DOHH2 (cell line): ENCODE measurements around the gene ADIG.

Experiments
- H3F3A ChIP-seq: fragments of 200-600 bp; sonication (generic), shearing (Covaris generic); 2 replicates; pipeline ENCODE4 v1.6.0; 2016; ENCODE audit warnings: antibody characterized with exemption, mild to moderate bottlenecking; ENCODE audit not compliant: control insufficient read depth, insufficient read depth
- H3K27ac ChIP-seq: fragments of 200-600 bp; sonication (generic); 2 replicates; pipeline ENCODE4 v1.5.1; 2014; ENCODE audit warnings: low read depth, mild to moderate bottlenecking, low read length, moderate library complexity
- H3K27me3 ChIP-seq: fragments of 200-600 bp; sonication (generic); 2 replicates; pipeline ENCODE4 v1.6.1; 2014; ENCODE audit warnings: mild to moderate bottlenecking, low read length, mixed read lengths; ENCODE audit not compliant: control insufficient read depth
- H3K36me3 ChIP-seq: fragments of 200-600 bp; sonication (generic); 2 replicates; pipeline ENCODE4 v1.6.1; 2014; ENCODE audit warnings: mild to moderate bottlenecking, low read length, moderate library complexity, mixed read lengths; ENCODE audit not compliant: control insufficient read depth
- H3K4me1 ChIP-seq: fragments of 200-600 bp; sonication (generic); 2 replicates; pipeline ENCODE4 v1.6.1; 2014; ENCODE audit warnings: mild to moderate bottlenecking, low read length, mixed read lengths; ENCODE audit not compliant: control insufficient read depth
- H3K4me2 ChIP-seq: fragments of 200-600 bp; sonication (generic); 2 replicates; pipeline ENCODE4 v1.6.0; 2014; ENCODE audit warnings: mild to moderate bottlenecking, low read length, moderate library complexity
- H3K4me3 ChIP-seq: fragments of 200-600 bp; sonication (generic); 2 replicates; pipeline ENCODE4 v1.5.1; 2014; ENCODE audit warnings: mild to moderate bottlenecking, low read length, mixed read lengths
- H3K79me2 ChIP-seq: fragments of 200-600 bp; sonication (generic); 2 replicates; pipeline ENCODE4 v1.6.1; 2014; ENCODE audit warnings: mild to moderate bottlenecking, low read length, mixed read lengths; ENCODE audit not compliant: control insufficient read depth
- H3K9me2 ChIP-seq: fragments of 200-600 bp; sonication (generic); replicated peaks from 2 replicates; pipeline ENCODE4 v1.6.1; 2014; ENCODE audit warnings: mild to moderate bottlenecking, low read length, mixed read lengths; ENCODE audit not compliant: control insufficient read depth
- H3K9me3 ChIP-seq: fragments of 200-600 bp; sonication (generic); 2 replicates; pipeline ENCODE4 v1.6.1; 2014; ENCODE audit warnings: antibody characterized with exemption, low read length, mixed read lengths; ENCODE audit not compliant: control insufficient read depth, insufficient read depth
- H4K20me1 ChIP-seq: fragments of 200-600 bp; sonication (generic); 2 replicates; pipeline ENCODE4 v1.6.0; 2014; ENCODE audit warnings: low read depth, mild to moderate bottlenecking, antibody characterized with exemption, low read length, moderate library complexity; ENCODE audit not compliant: control insufficient read depth, insufficient read depth
- EZH2phosphoT487 ChIP-seq: fragments of 200-600 bp; sonication (generic); IDR thresholded peaks from 2 replicates; pipeline ENCODE4 v1.6.1; 2017; ENCODE audit warnings: borderline replicate concordance, mild to moderate bottlenecking, antibody characterized with exemption, low read length, moderate library complexity, mixed read lengths
- TF ChIP-seq, protein P1 (sequence below): fragments of 200-600 bp; sonication (generic); IDR thresholded peaks from one replicate; pipeline ENCODE4 v1.5.1; 2014; ENCODE audit warnings: antibody characterized with exemption, mild to moderate bottlenecking, low read depth, low read length; ENCODE audit not compliant: poor library complexity, severe bottlenecking

Gene ADIG

DNA sequence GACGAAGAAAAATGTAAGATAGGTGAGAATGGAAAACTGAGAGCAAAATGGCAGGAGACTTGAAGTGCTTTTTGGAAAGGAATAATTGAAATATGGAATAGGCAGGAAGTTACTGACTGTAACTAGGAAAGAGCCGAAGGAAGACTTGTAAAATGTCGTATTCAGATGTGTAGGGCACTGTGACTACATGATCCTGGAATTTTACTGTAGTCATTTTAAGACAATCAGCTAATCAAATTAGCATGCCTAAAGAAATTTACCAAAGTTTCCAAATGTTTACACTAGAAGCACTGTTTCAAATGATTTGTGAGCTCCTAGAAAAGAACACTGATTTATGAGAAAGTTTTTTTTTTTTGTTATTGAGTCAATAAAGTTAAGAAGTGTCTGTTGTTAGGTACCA lies 21.2 kb upstream of the ADIG start:
- peaks cover 52% of the 10 kb centered on the region for H3K36me3 ChIP-seq
- no peak for TF ChIP-seq EZH2phosphoT487
- TF ChIP-seq, protein P1, sequence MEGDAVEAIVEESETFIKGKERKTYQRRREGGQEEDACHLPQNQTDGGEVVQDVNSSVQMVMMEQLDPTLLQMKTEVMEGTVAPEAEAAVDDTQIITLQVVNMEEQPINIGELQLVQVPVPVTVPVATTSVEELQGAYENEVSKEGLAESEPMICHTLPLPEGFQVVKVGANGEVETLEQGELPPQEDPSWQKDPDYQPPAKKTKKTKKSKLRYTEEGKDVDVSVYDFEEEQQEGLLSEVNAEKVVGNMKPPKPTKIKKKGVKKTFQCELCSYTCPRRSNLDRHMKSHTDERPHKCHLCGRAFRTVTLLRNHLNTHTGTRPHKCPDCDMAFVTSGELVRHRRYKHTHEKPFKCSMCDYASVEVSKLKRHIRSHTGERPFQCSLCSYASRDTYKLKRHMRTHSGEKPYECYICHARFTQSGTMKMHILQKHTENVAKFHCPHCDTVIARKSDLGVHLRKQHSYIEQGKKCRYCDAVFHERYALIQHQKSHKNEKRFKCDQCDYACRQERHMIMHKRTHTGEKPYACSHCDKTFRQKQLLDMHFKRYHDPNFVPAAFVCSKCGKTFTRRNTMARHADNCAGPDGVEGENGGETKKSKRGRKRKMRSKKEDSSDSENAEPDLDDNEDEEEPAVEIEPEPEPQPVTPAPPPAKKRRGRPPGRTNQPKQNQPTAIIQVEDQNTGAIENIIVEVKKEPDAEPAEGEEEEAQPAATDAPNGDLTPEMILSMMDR, result no peak
- H3K9me3 ChIP-seq, result no peaks in the 10 kb centered on the region
- H3K4me2 ChIP-seq, result no peak overlapping the region
- H3K9me2 ChIP-seq, result no peaks in the 10 kb centered on the region
- H3K27ac ChIP-seq, result no peak overlapping the region
- no peaks in the 10 kb centered on the region for H3K79me2 ChIP-seq
- H3F3A ChIP-seq, result no peaks in the 10 kb centered on the region
- no peaks in the 10 kb centered on the region for H3K27me3 ChIP-seq
- H3K4me3 ChIP-seq, result no peak overlapping the region
- no peaks in the 10 kb centered on the region; the same call in 1 of the 2 replicates for H4K20me1 ChIP-seq
- no peaks in the 10 kb centered on the region for H3K4me1 ChIP-seq

DNA sequence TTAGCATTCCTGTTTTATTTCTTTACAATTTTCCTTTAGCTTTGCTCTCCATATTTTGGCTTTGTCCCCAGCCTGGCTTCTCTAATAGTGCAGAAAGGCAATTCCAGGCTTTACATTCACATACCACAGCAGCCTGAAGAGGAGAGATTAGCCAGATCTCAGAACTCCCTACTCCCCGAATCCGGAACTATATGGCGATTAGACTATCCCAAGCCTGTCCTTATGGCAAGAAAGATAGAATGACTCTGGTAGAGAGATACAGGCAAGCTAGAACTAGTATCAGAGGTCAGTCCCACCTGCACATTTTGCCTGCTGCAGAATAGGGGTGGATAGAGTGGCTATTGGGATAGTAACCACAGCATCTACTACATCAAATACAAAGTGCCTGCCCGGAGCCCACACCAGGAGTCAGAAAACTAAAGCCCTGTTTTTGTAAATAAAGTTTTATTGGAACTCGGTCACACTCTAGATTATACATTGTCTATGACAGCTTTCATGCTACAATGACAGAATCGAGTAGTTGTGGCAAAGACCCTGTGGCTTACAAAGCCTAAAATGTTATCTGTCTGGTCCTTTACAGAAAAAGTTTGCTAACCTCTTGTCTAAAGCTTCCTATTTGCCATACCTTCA lies 17.1 kb upstream of the ADIG start:
- H3K36me3 ChIP-seq, result peaks cover 26% of the 10 kb centered on the region; the same call in 1 of the 2 replicates
- no peak for TF ChIP-seq EZH2phosphoT487
- TF ChIP-seq, protein P1, result no peak
- H3K4me1 ChIP-seq, result no peaks in the 10 kb centered on the region
- no peaks in the 10 kb centered on the region for H3K27me3 ChIP-seq
- no peak overlapping the region for H3K4me3 ChIP-seq
- no peak overlapping the region for H3K4me2 ChIP-seq
- no peaks in the 10 kb centered on the region for H3K79me2 ChIP-seq
- no peaks in the 10 kb centered on the region for H3K9me2 ChIP-seq
- H4K20me1 ChIP-seq, result no peaks in the 10 kb centered on the region; the same call in 1 of the 2 replicates
- no peaks in the 10 kb centered on the region for H3K9me3 ChIP-seq
- no peaks in the 10 kb centered on the region for H3F3A ChIP-seq
- no peak overlapping the region for H3K27ac ChIP-seq

DNA sequence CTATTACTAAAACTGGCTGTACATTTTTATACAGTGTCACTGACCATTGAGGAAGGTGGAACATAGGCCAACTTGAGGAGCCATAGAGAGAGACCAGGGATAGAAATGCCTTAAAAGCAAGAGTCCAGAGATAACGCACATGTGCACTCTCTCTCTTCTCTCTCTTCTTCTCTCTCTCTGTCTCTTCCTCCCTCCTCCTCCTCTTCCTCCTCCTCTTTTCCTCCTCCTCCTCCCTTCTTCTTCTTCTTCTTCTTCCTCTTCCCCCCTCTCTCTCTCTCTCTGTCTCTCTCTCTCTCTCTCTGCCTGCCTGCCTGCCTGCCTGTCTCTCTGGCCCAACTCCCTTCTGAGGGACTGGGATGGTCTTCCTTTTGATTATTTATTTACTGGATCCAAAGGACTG lies 16.3 kb upstream of the ADIG start:
- Histone ChIP-seq H3K27me3 (no peaks in the 10 kb centered on the region), H3K9me3 (no peaks in the 10 kb centered on the region), H3K4me1 (no peaks in the 10 kb centered on the region), H3K27ac (no peak overlapping the region), H3K4me3 (no peak overlapping the region), H3K9me2 (no peaks in the 10 kb centered on the region), H4K20me1 (no peaks in the 10 kb centered on the region; the same call in 1 of the 2 replicates), H3K4me2 (no peak overlapping the region), H3K36me3 (peaks cover 26% of the 10 kb centered on the region; the same call in 1 of the 2 replicates), H3K79me2 (no peaks in the 10 kb centered on the region), H3F3A (no peaks in the 10 kb centered on the region)
- TF ChIP-seq, protein P1, result no peak
- TF ChIP-seq EZH2phosphoT487, result no peak
